ENCODE data around the gene OR2Z1.

The OR2Z1 gene, protein sequence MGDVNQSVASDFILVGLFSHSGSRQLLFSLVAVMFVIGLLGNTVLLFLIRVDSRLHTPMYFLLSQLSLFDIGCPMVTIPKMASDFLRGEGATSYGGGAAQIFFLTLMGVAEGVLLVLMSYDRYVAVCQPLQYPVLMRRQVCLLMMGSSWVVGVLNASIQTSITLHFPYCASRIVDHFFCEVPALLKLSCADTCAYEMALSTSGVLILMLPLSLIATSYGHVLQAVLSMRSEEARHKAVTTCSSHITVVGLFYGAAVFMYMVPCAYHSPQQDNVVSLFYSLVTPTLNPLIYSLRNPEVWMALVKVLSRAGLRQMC

DNA sequence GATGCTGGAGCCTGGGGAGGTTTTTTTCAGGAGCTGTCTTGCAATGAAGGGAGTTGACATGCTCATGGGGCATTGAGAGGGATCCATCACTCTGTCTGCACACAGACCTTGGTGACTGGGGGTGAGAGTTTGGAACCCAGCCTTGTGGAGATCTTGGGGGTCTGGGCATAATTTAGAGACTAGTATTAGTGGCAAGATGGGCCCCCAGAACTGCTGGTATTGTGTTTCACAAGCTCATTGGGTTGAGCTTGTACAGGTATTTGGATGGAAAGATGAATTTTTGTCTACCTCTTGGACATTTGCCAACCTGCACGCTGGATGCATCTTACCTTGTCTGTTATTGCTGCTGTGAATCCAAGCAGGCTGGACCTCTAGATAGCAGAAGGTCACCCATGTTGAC lies at the start of gene OR2Z1:
OR2Z1 (plus strand) TSS at position 301 of the 400 bp plus-strand sequence. CDS start 9,395 bp downstream, outside the sequence.
- no peak for DNase-seq

DNA sequence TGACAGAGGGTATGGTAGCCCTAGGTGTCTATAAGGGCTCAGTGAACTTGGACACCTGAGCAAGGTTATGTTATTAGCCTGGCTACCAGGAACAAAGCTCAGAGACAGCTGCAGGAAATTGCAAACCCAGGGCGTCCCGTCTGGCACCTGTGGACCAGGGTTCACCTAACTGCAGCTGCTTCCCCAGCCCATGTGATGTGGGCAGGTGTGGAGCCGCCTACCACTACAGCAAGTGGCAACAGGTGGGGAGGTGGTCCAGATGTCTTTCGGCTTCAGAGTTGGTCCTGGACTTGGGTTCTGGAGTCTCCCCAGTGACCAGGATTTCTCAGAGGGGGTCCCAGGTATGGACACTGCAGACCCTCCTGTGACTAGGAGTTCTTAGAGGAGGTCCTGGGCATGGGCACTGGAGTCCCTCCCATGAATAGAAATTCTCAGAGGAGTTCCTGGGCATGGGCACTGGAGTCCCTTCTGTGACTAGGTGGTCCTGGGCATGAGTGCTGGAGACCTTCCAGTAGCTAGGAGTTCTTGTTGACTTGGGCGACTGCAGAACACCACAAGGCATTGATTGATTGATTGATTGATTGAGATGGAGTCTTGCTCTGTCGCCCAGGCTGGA lies 48.0 kb upstream of the OR2Z1 start:
- DNase-seq: no peak

DNA sequence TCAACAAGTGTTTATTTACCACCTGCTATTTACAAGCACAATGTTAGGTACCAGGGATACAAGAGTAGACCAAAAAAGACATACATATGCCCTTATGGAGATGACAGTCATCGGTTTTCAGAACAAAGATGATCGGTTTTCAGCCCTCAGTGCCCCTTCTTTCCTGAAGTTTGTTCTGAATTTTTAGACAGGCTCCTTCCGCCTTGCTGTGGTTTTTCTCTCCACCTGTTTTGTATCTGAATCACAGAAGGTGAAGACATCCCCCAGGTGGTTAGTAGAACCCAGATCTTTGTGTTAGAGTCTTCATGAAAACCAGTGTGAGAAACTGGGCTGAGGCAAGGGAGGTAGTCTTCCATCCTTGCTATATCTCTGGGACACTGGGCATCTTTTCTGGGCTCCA lies 46.4 kb upstream of the OR2Z1 start:
- no peak for DNase-seq

DNA sequence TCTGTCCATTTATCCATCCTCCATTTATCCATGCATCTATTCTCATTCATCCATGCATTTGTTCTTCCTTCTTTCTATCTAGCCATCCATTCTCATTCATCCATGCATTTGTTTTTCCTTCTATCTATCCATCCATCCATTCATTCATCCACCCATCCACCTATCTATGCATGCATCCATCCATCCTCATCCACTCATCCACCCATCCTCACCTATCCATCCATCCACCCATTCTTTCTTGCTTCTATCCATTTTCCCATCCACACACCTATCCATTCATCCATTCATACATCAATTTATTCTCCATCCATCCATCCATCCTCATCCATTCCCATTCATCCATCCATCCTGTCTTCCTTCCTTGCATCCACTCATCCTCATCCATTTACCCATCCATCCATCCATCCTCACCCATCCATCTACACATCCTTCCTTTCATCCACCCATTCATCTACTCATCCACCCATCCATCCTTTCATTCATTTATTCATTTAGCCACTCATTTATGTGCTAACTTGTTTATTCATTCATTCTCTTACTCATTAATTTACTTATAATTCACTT lies 43.1 kb upstream of the OR2Z1 start:
- DNase-seq: no peak

DNA sequence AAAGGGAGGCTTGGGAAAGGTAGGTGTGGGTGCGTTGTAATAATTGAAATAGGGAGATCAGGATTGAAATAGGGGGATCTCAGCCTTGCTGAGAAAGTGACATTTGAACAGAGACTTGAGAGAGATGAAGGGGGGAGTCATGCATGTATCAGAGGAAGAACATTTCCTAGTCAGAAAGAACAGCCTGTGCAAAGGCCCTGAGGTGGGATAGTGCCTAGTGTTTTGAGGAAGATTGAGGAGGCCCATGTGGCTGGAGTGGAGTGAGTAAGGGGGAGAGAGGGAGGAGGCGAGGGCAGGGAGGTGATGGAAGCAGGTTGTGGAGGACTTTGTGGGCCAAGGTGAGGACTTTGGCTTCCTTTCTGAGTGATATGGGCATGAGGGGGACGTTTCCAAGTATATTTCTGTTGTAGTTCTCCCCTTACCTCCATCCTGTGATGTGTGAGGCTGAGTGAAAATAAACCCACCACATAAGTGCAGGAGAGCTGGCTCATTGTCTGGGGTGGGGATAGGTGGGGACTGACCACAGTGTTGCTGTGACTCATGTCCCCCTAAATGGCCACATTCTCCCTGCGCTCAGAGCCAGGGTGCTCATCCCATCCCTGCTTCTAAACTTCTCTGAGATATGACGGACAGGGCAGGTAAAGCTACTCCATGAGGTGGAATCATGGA lies 40.6 kb upstream of the OR2Z1 start:
- DNase-seq: no peak

DNA sequence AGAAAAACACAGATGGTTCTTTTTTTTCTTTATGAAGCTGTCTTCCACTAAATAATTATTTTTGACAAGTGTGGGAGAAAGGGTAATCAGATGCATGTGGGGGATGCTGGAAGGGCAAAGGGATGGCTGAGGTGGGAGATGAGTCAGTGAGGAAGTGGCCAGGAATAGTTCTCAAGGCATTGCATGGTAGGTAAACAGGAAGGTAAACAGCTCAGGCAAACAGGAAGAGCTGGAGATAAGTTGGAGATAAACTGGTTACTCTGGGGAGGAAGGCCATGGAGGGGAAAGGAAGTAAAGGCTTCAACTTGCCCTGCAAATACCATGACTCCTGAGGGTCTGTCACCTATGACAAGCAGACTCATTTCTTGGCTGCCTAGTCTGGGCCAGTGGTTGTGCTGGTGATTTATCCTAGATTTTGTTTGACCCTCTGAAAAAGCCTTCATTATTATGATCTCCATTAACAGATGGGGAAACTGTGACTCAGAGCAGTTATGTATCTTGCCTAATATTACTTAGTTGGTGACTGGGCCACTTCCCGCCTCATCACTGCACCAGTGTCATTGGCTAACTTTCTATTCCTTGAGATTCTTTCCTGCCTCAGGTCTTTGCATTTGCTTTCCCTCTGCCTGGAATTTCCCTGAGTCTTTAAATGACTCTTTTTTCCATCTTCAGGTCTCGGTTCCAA lies 39.9 kb upstream of the OR2Z1 start:
- no peak for DNase-seq

DNA sequence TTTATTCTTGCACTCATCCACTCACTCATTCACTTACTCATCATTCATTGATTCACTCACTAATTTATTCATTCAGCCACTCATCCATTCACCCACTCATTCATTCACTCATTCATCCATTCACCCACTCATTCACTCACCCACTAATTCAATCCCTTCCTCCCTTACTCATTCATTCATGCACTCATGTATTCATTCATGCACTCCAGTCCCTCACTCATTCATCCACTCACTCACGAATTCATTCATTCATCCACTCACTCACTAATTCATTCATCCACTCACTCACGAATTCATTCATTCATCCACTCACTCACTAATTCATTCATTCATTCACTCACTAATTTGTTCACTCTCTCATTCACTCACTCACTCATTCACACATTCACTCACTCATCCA lies 39.0 kb upstream of the OR2Z1 start:
- no peak for DNase-seq

DNA sequence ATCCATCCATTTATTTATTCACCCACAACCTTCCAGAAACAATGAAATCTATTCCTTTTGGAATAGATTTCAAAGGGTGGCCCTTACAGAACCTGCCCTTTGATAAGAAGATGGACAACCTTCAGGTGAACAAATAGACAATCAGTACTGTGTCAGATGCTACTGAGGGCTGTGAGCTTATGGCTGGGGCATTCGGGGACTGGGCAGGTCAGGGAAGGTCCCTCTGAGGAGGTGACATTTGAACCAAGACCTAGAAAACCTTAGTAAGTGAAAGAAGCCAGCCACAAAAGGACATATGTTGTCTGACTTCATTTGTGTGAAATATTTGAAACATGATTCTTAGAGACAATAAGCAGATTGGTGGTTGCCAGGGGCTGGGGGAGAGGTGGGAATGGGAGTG lies 38.5 kb upstream of the OR2Z1 start:
- DNase-seq: no peak

DNA sequence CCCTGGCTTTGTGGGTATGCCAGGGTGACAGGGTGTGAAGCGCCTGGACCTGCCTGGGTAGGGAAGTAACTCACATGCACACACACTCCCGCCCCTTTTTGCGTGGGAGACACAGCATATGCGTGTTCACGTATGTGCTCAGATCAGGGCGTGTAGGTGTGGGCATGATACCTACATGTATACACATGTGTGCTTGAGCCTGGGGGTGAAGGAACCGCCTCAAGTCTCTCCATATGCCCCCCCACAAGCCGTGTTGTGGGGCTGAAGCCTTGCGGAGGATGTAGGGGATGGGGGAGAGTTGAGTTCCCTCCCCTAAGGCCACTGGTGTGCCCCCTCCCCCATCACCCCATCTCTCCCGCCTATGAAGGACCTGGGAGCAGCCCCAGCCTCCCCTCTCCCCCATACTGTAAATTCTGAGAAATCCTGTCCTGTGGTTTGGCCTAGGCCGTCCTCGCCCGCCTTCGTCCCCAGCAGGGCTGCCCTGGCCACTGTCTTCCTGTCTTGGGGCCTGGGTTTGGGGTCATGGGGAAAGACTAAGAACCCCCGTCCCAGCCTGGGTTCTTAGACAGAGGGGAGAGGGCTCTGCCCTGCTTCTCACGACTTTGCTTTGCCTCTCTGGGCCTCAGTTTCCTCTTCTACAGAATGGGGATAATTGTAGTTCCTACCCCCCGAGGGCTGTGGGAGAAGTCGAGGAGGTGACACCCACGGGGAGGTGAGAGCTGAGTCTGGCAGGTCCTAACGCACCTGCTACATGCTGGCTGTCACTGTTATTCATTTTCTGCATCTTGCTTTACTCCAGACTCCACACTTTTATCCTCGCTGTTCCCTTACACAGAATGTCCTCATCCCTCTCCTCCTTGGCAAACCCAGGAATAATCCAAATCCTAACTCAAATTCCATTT lies 37.2 kb upstream of the OR2Z1 start:
- no peak for DNase-seq

DNA sequence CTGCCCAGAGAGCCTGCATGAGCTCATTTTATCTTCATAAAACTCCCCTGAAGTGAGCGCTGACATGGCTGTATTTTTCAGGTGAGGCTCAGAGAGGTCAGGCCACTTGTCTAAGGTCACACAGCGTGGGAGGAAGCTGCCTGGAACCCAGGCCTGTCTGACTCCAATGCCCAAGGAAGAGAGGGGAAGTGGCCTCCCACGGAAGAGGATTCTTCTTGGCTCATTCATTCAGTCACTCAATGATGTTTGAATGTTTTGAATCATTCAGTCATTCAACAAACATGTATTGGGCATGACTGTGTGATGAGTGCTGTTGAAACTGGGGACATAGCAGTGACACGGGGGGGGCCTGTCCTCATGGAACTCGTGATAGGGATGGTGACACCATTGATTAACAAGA lies 34.9 kb upstream of the OR2Z1 start:
- DNase-seq: no peak

DNA sequence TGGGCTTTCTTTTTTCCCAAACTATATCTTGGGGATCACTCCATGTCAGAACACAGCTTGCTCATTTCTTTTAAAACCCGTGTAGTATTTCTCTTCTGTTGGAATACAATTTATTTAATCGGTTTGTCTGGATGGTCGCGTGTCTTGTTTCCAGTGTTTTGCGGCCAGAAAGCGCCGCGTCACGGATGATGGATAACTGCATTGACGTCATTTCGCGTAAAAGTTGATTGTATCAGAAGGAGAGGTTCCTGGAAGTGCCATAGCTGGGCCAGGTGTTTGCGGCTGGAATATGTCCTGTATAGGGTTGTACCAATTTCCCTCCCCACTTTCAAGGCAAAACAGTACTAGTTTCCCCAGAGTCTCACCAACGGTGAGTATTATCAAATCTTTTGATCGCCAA lies 32.5 kb upstream of the OR2Z1 start:
- no peak for DNase-seq

DNA sequence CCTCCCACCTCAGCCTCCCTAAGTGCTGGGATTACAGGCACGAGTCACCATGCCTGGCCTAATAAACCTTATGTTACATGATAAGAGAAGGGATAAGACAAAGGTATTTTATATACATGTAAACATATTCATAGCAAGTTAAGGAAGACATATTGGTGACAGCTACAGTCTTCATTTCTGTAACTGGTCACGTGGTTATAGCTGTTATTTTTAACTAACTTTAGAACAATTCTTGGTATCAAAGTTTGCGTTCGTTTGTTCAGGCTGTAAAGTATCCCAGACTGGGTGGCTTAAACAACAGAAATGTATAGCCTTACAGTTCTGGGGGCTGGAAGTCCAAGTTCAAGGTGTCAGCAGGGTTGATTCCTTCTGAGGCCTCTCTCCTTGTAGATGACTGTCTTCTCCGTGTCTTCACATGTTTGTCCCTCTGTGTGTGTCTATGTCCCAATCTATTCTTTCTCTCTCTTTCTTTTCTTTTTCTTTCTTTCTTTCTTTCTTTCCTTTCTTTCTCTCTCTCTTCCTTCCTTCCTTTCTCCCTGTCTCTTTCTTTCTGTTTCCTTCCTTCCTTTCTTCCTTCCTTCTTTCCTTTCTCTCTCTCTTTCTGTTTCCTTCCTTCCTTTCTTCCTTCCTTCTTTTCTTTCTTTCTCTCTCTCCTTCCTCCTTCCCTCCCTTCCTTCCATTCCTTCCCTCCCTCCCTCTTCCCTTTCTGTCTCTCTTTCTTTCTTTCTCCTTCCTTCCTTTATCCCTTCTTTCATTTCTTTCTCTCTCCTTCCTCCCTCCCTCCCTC lies 30.5 kb upstream of the OR2Z1 start:
- no peak for DNase-seq

DNA sequence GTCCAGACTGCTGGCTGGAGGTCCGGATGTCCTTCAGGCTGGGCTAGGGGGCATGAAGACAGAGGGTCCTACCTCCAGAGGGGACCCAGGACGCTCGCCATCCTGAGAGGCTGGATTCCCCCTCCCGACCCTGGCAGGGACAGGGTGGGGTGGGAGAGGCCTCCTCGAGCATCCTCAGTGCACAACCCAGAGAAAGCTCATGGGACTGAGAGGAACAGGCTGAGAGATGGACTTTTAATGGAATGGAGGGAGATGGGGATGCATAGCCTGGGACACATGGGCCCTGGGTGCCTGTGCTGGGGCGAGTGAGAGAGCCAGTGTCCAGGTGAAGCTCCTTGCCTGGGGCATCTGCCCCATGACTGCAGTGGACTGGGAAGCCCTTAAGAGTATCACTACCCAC lies 25.9 kb upstream of the OR2Z1 start:
- no peak for DNase-seq

DNA sequence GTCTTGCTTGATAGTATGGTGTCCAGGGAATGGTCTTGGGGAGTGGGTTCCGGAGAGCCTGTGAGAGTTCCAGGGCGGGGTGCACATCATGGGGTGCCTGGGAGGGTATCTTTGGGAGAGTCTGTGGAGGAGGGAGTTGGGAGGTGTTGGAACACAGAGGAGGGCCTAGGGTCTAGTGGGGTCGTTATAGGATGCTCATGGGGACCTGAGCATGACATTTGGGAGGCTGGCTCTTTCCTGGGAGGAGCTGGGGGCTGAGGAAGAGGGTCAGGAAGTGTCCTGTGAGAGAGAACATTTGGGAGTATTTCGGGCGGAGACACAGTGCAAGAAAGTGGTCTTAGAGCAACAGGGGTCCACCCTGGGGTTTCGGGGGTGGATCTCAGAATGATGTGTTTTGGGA lies 25.5 kb upstream of the OR2Z1 start:
- no peak for DNase-seq

DNA sequence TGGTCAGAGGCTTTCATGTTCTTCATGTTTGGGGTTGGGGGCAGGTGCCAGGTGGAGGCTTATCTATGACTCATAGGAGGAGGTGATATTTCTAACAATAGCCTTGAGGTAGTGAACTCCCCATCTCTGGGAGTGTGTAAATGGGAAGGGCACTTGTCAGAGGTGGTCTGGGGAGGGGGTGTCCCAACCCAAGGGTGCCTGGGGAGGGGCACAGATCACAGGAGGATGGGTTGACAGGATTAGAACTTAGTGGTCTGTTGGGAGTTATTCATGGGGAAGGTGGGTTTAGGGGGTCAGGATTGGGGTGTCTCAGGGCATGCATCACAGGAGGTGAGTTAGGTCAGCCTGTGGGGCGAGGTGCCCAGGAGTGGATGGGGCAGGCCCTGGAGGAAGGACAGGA lies 24.4 kb upstream of the OR2Z1 start:
- DNase-seq: no peak

DNA sequence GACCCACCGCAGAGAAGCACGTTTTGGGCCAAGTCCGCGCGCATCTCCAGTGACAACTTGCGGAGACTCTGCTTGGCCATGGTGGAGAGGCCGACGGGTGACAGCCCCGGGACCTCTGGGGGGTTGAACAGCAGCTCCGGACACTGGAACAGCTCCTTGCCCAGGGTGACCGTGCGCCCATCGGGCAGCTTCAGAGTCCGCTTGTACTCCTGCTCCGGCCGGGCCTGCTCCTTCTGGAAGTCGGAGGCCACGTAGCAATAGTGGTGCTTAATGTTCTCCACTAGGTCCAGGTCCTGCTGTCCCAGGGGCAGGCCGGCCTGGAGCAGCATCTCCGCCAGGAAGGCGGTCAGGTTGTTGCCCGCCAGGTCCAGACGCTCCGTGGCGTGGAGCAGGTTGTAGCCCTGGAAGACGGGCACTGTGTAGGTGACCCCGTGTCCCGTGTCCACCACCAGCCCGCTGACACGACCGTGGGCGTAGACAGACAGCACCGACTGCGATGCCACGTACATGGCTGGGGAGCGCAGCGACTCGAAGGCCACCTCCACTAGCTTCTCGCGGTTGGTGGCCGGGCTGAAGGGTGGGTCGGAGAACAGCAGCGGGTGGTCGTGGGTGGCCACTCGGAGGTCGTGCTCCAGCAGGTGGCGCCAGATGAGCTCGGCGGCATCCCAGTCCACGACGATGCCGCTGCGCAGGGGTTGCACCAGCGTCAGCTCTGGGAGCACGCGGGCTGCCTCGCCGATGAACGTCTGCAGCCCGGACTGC lies 23.6 kb upstream of the OR2Z1 start:
- no peak for DNase-seq

DNA sequence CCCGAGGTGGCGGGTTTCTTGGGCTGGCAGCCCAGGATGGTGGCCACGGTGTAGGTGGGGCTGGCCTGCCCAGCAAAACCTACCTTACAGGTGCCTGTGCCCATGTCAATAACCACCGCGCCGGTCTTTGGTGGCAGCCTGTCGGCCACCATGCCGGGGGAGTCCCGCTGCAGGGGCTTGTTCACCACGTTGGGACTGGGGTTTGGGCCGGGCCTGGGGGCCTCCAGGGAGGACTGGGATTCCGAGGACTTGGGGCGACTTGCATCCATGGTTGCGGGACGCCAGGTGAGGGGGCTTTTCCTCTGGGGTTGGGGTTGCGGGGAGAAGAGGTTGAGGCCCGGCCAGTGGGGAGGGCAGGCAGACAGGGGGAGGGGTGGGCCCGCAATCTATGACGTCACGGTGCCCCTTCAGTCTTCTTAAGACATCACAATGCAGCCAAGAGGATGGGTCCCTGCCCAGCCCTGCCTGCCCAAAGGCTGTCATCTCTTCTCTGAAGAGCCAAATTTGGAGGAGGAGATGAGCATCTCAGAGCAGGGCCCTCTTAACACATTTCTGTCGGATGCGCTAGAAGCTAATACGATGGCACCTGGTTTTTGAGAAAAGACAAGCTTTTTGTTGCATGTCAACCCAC lies 22.9 kb upstream of the OR2Z1 start, which contains the start of gene ACTL9:
ACTL9 (minus strand) TSS at position 363 of the 631 bp plus-strand sequence; CDS start at position 269, 94 bp downstream.
- no peak for DNase-seq

DNA sequence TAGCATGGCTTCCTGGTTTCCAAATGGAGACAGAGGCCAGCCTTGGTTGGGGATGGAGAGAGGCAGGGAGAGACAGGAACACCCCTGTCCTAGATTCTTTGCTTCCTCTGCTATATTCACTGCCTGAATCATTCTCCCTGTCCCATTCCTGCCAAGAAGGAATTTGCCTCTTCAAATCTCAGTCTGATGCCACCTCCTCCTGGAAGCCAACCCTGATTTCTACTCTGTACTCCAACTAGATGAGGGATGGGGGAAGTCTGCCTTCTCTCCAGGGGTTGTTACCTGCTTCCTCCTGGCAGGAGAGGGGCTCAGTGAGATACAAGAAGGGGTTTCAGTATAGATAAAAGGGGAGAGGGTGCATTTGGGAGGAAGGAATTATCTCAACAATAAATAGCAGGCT lies 21.5 kb upstream of the OR2Z1 start:
- no peak for DNase-seq

DNA sequence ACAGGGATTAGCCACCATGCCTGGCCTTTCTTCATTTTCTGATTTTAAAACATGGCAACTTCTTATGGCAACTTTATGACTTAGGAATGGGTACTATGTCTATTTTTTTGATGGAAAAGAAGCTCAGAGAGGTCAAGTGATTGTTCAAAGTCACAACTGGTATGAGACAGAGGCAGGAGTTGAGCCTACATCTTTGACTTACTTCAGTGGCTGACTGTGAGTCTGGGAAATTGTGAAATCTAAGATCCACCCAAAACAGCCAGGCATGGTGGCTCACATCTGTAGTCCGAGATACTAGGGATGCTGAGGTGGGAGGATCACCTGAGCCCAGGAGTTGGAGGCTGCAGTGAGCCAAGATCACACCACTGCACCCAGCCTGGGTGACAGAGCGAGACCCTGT lies 20.5 kb upstream of the OR2Z1 start:
- no peak for DNase-seq

DNA sequence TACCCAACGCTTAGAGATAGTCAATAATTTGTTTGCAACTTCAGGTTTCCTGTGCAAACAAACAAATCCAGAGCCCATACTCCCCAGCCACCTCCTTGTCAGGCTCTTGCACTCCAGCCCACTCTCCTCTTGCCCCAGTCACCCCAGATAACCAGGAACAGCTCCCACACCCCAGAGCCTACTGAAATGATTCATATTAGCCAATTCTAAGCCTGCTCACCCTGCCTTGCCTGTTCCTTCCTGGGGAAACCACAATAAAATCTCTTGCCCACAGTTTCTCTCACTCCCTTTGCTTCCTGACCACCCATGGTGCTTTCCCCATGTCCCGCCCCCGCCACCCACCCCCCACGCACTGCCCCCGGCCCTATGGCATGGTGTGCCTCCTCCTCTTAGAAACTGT lies 19.1 kb upstream of the OR2Z1 start:
- DNase-seq: no peak
